ENCODE measurements around the gene SHKBP1.

GRCh38 chr19:40588110-40588854 is 11.6 kb downstream of the SHKBP1 start:
- no peak for TF ChIP-seq CTCF (conservative IDR thresholded peaks at IDR 0.05; ENCODE audit: low read depth, low read length)
- no peak for TF ChIP-seq EZH2 (IDR thresholded peaks at IDR 0.05; ENCODE audit: borderline replicate concordance, low read depth, low read length, poor library complexity, severe bottlenecking)
